Tibial artery (tissue), 4 donors: ENCODE results near the gene CCNL2.
"Not testable (repeated sequence)": the region's sequence is repeated elsewhere in the genome, so short reads cannot be mapped to it uniquely, and the experiment has no call there.

ENCODE experiments used
- DNase-seq, 2 donors: peaks; one replicate each; pipeline ENCODE4 v3.0.0-alpha.2; 2019
- H3K27ac ChIP-seq, 2 donors: fragments of 200-600 bp; sonication (generic) in 1 of 2; 1 replicate in 1 of 2; 2 replicates in 1 of 2; pipeline ENCODE4 v1.5.1; 2018 to 2019; ENCODE audit warnings: mild to moderate bottlenecking in 1 of 2
- H3K27me3 ChIP-seq, 2 donors: fragments of 200-600 bp; sonication (generic) in 1 of 2; one replicate each; pipeline versions ENCODE4 v1.5.1 to v1.6.0; 2016 to 2019
- H3K36me3 ChIP-seq, 3 donors: fragments of 200-600 bp; sonication (generic) in 2 of 3; one replicate each; pipeline ENCODE4 v1.5.1; 2016 to 2019; ENCODE audit warnings: mild to moderate bottlenecking in 2 of 3
- H3K4me1 ChIP-seq, 4 donors: fragments of 200-600 bp; sonication (generic) in 2 of 4; 1 replicate in 3 of 4; 2 replicates in 1 of 4; pipeline ENCODE4 v1.5.1; 2016 to 2019
- H3K4me3 ChIP-seq, 2 donors: fragments of 200-600 bp; sonication (generic) in 1 of 2; 1 replicate in 1 of 2; 2 replicates in 1 of 2; pipeline ENCODE4 v1.5.1; 2018 to 2019; ENCODE audit warnings: mild to moderate bottlenecking in 2 of 2
- H3K9me3 ChIP-seq, 3 donors: fragments of 200-600 bp; sonication (generic) in 1 of 3; one replicate each; pipeline ENCODE4 v1.5.1; 2016 to 2019
- intact Hi-C: fragments of 100-400 bp; cut with DNase I; formaldehyde crosslinking; loops from one replicate; pipeline ENCODE4 v1.15.0; 2023; ENCODE audit warnings: low total_unique reads
- TF ChIP-seq, protein P1 (sequence below), 2 experiments: fragments of 200-600 bp in 1 of 2; fragments of 450-650 bp in 1 of 2; IDR thresholded peaks; one replicate each; pipeline ENCODE4 v1.5.1; 2017 to 2019; ENCODE audit warnings: antibody characterized with exemption in 2 of 2, mild to moderate bottlenecking in 1 of 2, moderate library complexity in 1 of 2

CCNL2 gene

DNA sequence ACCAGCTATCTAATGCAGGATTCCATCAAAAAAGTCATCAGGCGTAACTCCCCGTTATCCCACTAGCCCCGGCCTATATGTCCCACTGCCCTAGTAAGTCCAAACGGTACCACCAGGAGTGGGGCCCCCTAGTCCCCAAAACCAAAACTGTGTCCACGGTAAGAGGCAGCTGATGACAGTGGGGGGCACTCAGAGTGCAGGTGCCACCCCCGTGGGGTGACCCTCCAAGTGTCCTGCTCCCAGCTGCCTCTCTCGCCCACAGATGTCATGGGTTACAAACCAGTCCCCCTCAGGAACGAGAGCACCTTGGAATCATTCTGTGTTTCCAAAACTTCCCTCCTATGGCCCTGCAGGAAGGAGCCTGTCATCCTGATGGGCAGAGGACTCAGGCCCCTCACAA lies 13.2 kb downstream of the CCNL2 start:
- no peak overlapping the region for H3K27ac ChIP-seq
- H3K4me3 ChIP-seq = no peak overlapping the region
- intact Hi-C loops = no loop called here
- no peaks in the 10 kb centered on the region for H3K4me1 ChIP-seq
- no peaks in the 10 kb centered on the region for H3K9me3 ChIP-seq
- TF ChIP-seq, protein P1, sequence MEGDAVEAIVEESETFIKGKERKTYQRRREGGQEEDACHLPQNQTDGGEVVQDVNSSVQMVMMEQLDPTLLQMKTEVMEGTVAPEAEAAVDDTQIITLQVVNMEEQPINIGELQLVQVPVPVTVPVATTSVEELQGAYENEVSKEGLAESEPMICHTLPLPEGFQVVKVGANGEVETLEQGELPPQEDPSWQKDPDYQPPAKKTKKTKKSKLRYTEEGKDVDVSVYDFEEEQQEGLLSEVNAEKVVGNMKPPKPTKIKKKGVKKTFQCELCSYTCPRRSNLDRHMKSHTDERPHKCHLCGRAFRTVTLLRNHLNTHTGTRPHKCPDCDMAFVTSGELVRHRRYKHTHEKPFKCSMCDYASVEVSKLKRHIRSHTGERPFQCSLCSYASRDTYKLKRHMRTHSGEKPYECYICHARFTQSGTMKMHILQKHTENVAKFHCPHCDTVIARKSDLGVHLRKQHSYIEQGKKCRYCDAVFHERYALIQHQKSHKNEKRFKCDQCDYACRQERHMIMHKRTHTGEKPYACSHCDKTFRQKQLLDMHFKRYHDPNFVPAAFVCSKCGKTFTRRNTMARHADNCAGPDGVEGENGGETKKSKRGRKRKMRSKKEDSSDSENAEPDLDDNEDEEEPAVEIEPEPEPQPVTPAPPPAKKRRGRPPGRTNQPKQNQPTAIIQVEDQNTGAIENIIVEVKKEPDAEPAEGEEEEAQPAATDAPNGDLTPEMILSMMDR (IDR thresholded peaks at IDR 0.05) = no peak
- peaks cover 54 to 72% (median 65%) of the 10 kb centered on the region in 3 donors for H3K36me3 ChIP-seq
- no peaks in the 10 kb centered on the region for H3K27me3 ChIP-seq
- no peak for DNase-seq

DNA sequence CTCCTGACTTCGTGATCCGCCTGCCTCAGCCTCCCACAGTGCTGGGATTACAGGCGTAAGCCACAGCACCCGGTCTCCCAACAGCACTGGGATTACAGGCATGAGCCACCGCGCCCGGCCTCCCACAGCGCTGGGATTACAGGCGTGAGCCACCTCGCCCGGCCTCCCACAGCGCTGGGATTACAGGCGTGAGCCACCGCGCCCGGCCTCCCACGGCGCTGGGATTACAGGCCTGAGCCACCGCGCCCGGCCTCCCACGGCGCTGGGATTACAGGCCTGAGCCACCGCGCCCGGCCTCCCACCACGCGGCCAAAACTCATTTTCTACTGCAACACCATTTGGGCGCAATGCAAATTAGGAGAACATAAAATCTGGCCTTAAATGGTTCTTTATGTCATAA lies 13.8 kb downstream of the CCNL2 start:
- peaks cover 48 to 71% (median 59%) of the 10 kb centered on the region in 3 donors for H3K36me3 ChIP-seq
- intact Hi-C loops = not testable (repeated sequence)

DNA sequence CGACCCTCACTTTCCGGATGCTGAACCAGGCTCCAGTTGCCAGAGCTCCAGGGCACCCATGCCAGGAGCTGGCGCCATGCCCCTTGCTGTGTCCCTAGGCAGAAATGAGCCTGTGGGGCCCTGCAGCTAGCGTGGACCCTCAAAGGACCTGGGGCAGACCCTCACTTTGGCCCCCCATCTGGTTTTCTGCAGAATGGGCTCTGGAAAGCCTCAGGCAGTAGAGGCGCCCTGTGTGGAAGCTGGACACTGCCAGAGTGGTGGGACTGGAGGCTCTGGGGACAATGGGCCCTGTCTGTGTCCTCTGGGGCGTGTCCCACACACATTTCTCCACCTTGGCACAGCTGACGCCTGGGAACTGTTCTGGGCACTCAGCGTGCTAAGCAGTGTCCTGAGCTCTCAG lies 17.8 kb downstream of the CCNL2 start:
- no peaks in the 10 kb centered on the region for H3K4me1 ChIP-seq
- no peaks in the 10 kb centered on the region for H3K27me3 ChIP-seq
- H3K9me3 ChIP-seq = no peaks in the 10 kb centered on the region
- no peak overlapping the region for H3K27ac ChIP-seq
- intact Hi-C loops = no loop called here
- no peak overlapping the region for H3K4me3 ChIP-seq
- TF ChIP-seq, protein P1 (IDR thresholded peaks at IDR 0.05) = no peak
- peaks cover 7 to 32% (median 18%) of the 10 kb centered on the region in 3 donors for H3K36me3 ChIP-seq
- DNase-seq = no peak

More for the DNA sequence above, 13.8 kb downstream of the CCNL2 start:
- not testable (repeated sequence) for H3K4me1 ChIP-seq, DNase-seq, H3K4me3 ChIP-seq, H3K9me3 ChIP-seq, H3K27ac ChIP-seq, H3K27me3 ChIP-seq

DNA sequence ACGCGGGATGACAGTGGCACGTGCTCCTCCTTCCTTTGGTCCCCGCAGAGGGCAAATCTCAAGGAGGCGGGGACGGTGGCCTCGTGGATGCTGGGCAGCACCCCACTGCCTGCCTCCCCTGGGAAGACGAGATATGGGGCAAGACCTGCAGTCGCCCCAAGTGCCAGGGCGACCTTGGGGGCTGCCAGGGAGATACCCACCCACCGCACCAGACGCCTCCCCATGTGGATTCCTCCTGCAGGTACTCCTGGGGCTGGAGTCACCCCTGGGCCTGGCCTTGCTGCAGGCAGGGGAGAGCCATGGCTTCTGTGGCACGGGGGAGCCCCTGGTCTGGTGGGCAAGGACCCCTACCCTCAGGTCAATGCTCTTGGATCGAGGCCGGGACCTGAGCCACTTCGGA lies 18.3 kb downstream of the CCNL2 start:
- TF ChIP-seq, protein P1 (IDR thresholded peaks at IDR 0.05) = no peak
- no peak for DNase-seq
- intact Hi-C loops = no loop called here
- H3K9me3 ChIP-seq = no peaks in the 10 kb centered on the region
- H3K36me3 ChIP-seq = peaks cover 3 to 27% (median 14%) of the 10 kb centered on the region in 3 donors
- H3K27me3 ChIP-seq = no peaks in the 10 kb centered on the region
- no peak overlapping the region for H3K27ac ChIP-seq
- H3K4me1 ChIP-seq = peaks cover 0 to 3% (median 2%) of the 10 kb centered on the region in 4 donors
- no peak overlapping the region for H3K4me3 ChIP-seq

DNA sequence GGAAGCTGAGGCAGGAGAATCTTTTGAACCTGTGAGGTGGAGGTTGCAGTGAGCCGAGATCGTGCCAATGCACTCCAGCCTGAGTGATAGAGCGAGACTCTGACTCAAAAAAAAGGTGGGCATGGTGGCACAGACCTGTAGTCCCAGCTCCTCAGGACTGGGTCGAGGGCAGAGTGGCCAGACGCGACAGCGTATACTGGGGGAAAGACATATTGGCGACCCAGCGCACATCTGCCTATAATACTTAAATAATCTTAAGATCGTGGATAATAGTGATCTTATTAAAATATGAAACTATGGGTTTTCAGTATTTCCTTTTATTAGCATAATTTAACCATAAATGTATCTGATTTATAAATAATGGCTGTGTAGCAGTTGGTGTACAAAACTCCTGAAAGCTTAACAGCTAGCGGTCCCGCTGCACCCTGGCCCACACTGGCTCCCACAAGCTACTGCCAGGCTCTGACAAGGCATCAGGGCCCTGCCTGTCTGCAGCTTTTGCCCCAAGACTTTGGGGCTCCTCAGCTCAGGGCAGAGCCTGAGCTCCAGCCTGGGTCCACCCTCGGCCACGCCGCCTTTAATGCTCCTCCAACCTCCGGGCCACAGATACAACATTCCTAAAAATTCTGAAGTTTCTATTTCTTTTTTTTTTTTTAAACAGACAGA lies 21.5 kb downstream of the CCNL2 start:
- no peak for DNase-seq
- Histone ChIP-seq H3K27ac (no peak overlapping the region), H3K4me1 (peaks cover 0 to 24% (median 23%) of the 10 kb centered on the region in 4 donors), H3K36me3 (peaks cover 8 to 28% (median 16%) of the 10 kb centered on the region in 3 donors), H3K9me3 (no peaks in the 10 kb centered on the region), H3K4me3 (no peak overlapping the region), H3K27me3 (no peaks in the 10 kb centered on the region)
- intact Hi-C loops = no loop called here
- TF ChIP-seq, protein P1 (IDR thresholded peaks at IDR 0.05) = no peak

DNA sequence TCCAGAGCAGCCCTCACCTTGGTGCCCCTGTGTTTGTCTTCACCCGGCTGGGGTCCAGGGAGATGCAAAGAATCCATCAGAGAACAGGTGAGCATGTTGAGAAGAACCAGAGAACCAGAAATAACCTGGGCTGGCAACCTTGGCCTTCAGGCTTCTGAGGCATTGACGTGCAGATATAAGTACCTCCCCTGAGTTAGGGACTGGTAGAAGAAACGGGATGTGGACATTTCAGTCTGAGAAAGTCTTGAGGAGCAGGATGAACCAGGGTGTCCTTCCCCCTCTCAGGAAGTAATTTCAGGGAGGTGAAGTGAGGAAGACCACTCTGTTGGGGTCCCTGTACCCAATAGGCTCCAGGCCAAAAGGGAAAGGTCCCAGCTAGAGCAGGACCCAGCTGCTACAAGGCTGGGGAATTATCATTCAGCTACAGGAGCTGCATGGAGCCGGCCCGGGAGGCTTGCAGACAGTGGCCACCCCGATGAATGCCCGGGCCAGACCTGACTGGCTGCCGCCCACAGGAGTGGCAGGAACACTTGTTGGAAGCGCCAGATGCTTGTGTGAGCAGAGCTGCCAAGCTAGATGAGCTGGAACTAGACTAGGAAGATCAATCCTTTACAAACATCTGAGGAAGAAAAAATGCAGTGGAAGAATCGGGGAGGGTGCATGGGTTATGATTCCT lies 22.4 kb downstream of the CCNL2 start:
- H3K36me3 ChIP-seq = peaks cover 8 to 32% (median 13%) of the 10 kb centered on the region in 3 donors
- no peak overlapping the region for H3K4me3 ChIP-seq
- H3K9me3 ChIP-seq = no peaks in the 10 kb centered on the region
- TF ChIP-seq, protein P1 (IDR thresholded peaks at IDR 0.05) = no peak
- DNase-seq = no peak
- intact Hi-C loops = no loop called here
- no peaks in the 10 kb centered on the region for H3K27me3 ChIP-seq
- no peak overlapping the region for H3K27ac ChIP-seq
- peaks cover 0 to 34% (median 32%) of the 10 kb centered on the region in 4 donors for H3K4me1 ChIP-seq
